ENCODE results near the gene PDK3. TPM values are rescaled to one million over a fixed set of nuclear protein-coding genes. Genes with fewer than 3 reads are reported as not detected.

The PDK3 gene
- polyA plus RNA-seq, 3 donors = 12.2 to 34.0 (median 32.6) TPM

GRCh38 chrX:24480400-24480865 lies 15.3 kb downstream of the PDK3 start:
- Histone ChIP-seq H3K27ac (ENCODE audit: low read depth in 1 of 2, low read length in 2 of 2) (peak overlapping the region; percentile 94 to 95), H3K9me3 (replicated peaks in 1 of 2; ENCODE audit: control insufficient read depth in 1 of 2, insufficient read depth in 1 of 2, low read length in 2 of 2) (no peaks in the 10 kb centered on the region), H4K20me1 (ENCODE audit: insufficient read depth, low read length) (no peaks in the 10 kb centered on the region), H3K4me2 (replicated peaks; ENCODE audit: extremely low read depth, low read length, poor library complexity, severe bottlenecking) (peak overlapping the region; percentile 72), H2AFZ (ENCODE audit: insufficient read depth, low read depth, low read length, poor library complexity, severe bottlenecking) (no peak overlapping the region), H3K4me1 (ENCODE audit: control insufficient read depth in 1 of 2, insufficient read depth in 2 of 2, low read length in 2 of 2) (peaks cover 53 to 57% of the 10 kb centered on the region in 2 donors), H3K79me2 (ENCODE audit: insufficient read depth, low read length) (peaks cover 77% of the 10 kb centered on the region), H3K27me3 (ENCODE audit: control insufficient read depth in 2 of 2, insufficient read depth in 2 of 2, low read length in 2 of 2) (no peaks in the 10 kb centered on the region), H3K4me3 (replicated peaks in 1 of 3; ENCODE audit: low read depth in 2 of 3, low read length in 3 of 3) (peak overlapping the region; percentile 31 to 72 (median 65)), H3K36me3 (replicated peaks in 1 of 2; ENCODE audit: control insufficient read depth in 1 of 2, insufficient read depth in 2 of 2, low read length in 2 of 2) (no peaks in the 10 kb centered on the region), H3K9ac (ENCODE audit: insufficient read depth, low read length, poor library complexity, severe bottlenecking) (peak overlapping the region; percentile 59)
- intact Hi-C loops (cut with micrococcal nuclease) = no loop called here
- H3K27ac Mint-ChIP-seq = peak overlapping the region; percentile 88 to 96 (median 94)
- H3K4me3 Mint-ChIP-seq = peak overlapping the region; percentile 64
- no peak for TF ChIP-seq CTCF (IDR thresholded peaks at IDR 0.05)
- peak in 2 of 3 donors; percentile 43 to 48 for DNase-seq
- peaks cover 0 to 7% (median under 1%) of the 10 kb centered on the region in 3 donors for H3K27me3 Mint-ChIP-seq (ENCODE audit: low read depth in 3 of 3)
- peaks cover 58% of the 10 kb centered on the region for H3K4me1 Mint-ChIP-seq
- H3K9me3 Mint-ChIP-seq = peaks cover 0 to 10% (median 4%) of the 10 kb centered on the region in 7 donors
- H3K36me3 Mint-ChIP-seq = peaks cover 2 to 5% of the 10 kb centered on the region in 2 donors
- WGBS (ENCODE audit: insufficient coverage) = no CpG with 5 or more reads among the region's 5 CpGs

GRCh38 chrX:24482823-24483415 lies 17.8 kb downstream of the PDK3 start:
- no peak for TF ChIP-seq CTCF (IDR thresholded peaks at IDR 0.05)
- Mint-ChIP-seq H3K36me3 (peaks cover 2 to 6% of the 10 kb centered on the region in 2 donors), H3K27ac (peak overlapping the region in 1 of 7 donors; percentile 63), H3K4me3 (no peak overlapping the region), H3K9me3 (peaks cover 0 to 10% (median 4%) of the 10 kb centered on the region in 7 donors), H3K27me3 (ENCODE audit: low read depth in 3 of 3) (peaks cover 0 to 7% (median 0%) of the 10 kb centered on the region in 3 donors), H3K4me1 (peaks cover 39% of the 10 kb centered on the region)
- intact Hi-C loops (cut with micrococcal nuclease) = no loop called here
- WGBS (ENCODE audit: insufficient coverage) = no CpG with 5 or more reads among the region's 3 CpGs
- H3K79me2 ChIP-seq (ENCODE audit: insufficient read depth, low read length) = peaks cover 59% of the 10 kb centered on the region
- H3K9ac ChIP-seq (ENCODE audit: insufficient read depth, low read length, poor library complexity, severe bottlenecking) = no peak overlapping the region
- H3K27ac ChIP-seq (ENCODE audit: low read depth in 1 of 2, low read length in 2 of 2) = no peak overlapping the region
- no peaks in the 10 kb centered on the region for H3K36me3 ChIP-seq (replicated peaks in 1 of 2; ENCODE audit: control insufficient read depth in 1 of 2, insufficient read depth in 2 of 2, low read length in 2 of 2)
- no peaks in the 10 kb centered on the region for H3K9me3 ChIP-seq (replicated peaks in 1 of 2; ENCODE audit: control insufficient read depth in 1 of 2, insufficient read depth in 1 of 2, low read length in 2 of 2)
- DNase-seq = no peak
- no peak overlapping the region for H3K4me3 ChIP-seq (replicated peaks in 1 of 3; ENCODE audit: low read depth in 2 of 3, low read length in 3 of 3)
- H4K20me1 ChIP-seq (ENCODE audit: insufficient read depth, low read length) = no peaks in the 10 kb centered on the region
- peaks cover 39 to 43% of the 10 kb centered on the region in 2 donors for H3K4me1 ChIP-seq (ENCODE audit: control insufficient read depth in 1 of 2, insufficient read depth in 2 of 2, low read length in 2 of 2)
- H3K27me3 ChIP-seq (ENCODE audit: control insufficient read depth in 2 of 2, insufficient read depth in 2 of 2, low read length in 2 of 2) = no peaks in the 10 kb centered on the region
- H2AFZ ChIP-seq (ENCODE audit: insufficient read depth, low read depth, low read length, poor library complexity, severe bottlenecking) = no peak overlapping the region
- H3K4me2 ChIP-seq (replicated peaks; ENCODE audit: extremely low read depth, low read length, poor library complexity, severe bottlenecking) = no peak overlapping the region

Measured in CD14-positive monocyte (primary cell).